GM21619 (cell line): ENCODE data around the gene SLC6A20.

ENCODE experiments used
- ATAC-seq: cut with Tn5 transposase; IDR thresholded peaks from one replicate; pipeline ENCODE4 v1.9.1; 2021; ENCODE audit not compliant: unreplicated experiment

The SLC6A20 gene

DNA sequence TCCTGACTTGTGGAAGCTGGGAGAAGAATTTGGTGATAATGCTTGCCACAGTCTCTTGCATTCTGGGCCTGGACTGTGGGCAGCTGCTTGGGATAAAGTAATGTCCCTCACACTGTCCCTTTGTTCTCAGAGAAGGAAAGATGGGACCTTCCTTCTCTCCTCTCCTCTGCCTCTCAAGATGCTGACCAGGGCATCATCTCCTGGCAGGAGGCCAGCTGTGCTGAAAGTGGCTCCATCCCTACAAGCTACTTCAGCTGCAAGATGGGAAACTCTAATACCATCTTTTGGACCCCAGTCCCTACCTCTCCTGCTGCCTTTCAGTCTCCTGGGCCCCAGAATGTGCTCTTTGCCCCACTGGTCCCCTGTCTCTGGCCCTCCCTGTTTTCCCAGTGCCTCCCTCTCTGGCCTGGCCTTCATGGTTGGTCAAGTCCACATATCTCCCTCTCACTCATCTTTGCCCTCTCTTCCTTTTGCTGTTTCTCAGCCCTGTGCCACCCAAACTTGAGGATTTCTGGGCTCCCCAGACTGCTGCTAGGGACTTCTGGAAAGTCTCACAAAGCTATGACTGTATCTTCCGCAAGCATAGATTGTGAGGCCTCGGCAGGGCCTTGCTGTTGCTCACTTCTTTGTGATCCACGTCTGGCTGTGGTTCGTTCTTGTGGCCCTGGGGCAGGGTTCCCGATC is 7.1 kb upstream of the SLC6A20 start:
- ATAC-seq = no peak

DNA sequence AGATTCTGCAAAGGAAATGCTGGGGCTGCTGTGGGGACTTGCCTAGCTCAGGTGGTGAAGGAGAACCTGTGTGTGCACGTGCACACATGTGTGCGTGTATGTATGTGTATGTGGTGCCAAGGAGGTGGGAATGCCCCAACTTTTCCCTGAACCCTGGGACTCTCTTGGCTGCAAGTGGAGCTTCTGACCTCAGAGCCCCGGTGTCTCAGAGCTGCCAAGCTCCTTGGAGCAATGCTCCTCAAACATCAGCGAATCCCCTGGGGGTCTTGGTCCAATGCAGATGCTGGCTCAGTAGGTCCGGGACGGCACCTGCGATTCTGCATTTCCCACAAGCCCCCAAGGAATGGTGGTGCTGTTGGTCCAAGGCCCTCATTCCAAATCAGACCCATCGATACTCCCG is 5.8 kb upstream of the SLC6A20 start:
- no peak for ATAC-seq

DNA sequence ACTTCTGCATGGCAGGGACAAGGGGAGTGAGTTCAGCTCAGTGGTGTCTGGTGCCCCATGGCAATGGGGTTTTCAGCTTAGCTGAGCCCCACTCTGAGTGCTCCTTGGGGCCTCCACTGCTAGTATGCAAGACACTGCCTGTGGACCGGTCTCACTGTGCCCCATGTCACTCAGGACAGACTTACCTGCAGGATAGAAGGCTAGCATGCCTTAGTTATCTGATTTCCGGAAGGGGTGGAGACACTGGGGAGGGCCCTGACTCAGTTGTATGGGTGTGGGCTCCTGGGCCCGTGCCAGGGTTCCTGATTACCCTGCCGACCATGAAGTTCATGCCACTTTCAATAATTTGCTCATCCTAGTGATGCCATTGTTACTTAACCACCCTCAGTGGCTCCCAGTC is 4.3 kb upstream of the SLC6A20 start:
- no peak for ATAC-seq

DNA sequence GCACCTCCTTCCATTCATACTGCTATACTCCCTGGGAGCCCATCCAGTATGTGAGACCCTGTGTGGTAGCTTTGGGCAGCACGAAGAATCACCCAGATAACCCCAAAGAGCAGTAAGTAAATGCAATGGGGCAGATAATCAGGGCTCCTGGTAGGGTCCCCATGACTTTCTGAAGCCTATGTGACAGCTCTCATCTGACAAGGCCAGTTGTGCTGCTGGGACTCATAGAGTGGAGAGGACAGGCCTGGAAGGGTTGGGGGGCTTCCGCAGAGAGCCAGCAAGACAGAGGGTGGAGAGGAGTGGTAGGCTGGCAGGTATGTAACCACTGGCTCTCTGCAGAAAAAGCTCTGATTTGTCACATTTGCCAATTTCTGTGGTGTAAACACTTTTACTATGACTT is 3.2 kb upstream of the SLC6A20 start:
- no peak for ATAC-seq

GRCh38 chr3:45798034-45798433 is 1.7 kb upstream of the SLC6A20 start:
- no peak for ATAC-seq

GRCh38 chr3:45796902-45797637 is 734 bp upstream of the SLC6A20 start:
- ATAC-seq = no peak

DNA sequence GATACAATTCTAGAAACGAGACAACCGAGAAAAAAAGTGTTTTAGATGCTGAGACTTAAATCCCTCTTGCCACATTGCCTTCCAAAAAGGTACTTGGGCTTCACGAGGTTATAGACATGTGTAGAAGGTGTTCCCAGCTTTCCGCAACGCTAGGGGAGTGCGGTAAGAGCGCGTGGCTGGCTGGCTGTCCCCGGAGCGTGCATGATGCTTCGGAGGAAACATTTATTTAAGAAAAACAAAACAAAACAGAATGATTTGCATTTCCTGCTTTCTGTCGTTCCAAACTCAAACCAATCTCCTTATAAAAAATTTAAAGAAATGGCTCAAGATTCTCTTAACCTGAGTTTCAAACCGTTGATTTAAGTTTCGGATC is 841 bp downstream of the SLC6A20 start:
- ATAC-seq = no peak

GRCh38 chr3:45794660-45795059 is 1.7 kb downstream of the SLC6A20 start:
- no peak for ATAC-seq

DNA sequence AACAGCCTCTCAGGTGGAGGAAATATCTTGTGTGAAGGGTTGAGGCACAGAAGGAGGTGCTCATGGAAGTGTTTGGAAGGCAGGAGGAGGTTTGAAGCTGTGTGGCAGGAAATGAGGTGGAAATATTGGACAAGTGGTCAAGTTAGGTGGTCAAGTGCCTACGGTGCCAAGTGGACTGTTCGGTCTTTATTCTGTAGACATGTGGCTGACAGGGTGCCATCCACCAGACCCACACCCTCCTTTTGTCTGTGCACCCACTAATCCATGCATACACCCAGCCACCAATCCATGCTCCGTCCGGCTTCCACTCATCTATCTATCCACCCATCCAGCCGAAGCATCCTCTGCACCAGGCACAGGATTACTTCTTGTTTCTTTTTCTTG is 2.2 kb downstream of the SLC6A20 start:
- ATAC-seq = no peak

DNA sequence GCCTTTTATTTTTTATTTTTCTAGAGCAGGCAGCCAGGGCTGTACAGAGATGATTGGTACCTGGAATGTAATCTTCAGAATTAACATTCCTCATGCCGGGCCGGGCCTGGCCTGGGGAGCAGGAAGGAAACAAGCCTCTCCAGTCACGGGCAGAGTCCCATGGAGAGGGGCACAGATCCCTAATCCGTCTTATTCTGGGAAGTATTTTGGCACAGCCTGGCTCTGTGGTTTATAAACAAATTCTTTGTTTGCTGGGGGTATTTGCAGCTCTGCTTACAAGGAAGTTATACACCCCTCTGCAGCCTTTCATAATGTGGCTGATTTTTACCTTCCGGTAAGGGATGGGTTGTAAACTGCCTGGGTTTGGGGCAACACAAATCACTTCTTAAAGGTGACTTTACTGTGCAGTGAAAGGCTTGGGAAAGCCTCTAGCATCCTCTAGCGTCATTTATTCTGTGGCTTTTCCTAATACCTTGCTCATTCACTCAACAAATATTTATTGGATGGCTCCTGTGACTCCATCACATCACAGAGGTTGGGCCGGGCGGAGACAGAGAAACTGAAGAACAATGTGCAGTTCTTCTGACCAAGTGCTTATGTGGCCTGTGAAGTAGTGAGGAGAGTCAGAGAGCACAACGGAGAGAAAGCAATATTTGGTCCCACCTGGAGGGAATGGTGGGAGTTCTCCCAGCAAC is 2.7 kb downstream of the SLC6A20 start:
- ATAC-seq = no peak

- no peak for ATAC-seq
Measured at GRCh38 chr3:45792516-45793172, 3.7 kb downstream of the SLC6A20 start.

GRCh38 chr3:45792036-45792435 is 4.3 kb downstream of the SLC6A20 start:
- ATAC-seq = no peak

DNA sequence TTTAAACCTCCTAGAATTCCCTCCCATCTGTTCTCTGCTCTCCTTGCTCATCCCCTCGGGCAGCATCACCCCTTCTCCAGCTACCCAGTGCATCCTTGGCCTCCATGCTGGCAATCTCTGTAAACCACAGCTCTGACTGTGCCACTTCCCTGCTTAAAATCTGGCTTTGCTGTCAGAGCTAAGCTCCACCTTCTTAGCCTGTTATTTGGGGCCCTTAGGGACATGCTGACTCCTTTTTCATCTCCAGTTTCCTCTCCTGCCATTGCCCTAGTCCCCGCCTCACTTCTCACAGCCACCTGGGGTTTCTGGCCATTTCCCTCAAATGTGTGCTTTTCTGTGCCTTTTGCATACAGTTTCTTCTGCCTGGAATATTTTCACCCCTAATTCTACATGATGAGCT is 5.7 kb downstream of the SLC6A20 start:
- no peak for ATAC-seq

- no peak for ATAC-seq
Measured at GRCh38 chr3:45789235-45789812, 7.0 kb downstream of the SLC6A20 start.

DNA sequence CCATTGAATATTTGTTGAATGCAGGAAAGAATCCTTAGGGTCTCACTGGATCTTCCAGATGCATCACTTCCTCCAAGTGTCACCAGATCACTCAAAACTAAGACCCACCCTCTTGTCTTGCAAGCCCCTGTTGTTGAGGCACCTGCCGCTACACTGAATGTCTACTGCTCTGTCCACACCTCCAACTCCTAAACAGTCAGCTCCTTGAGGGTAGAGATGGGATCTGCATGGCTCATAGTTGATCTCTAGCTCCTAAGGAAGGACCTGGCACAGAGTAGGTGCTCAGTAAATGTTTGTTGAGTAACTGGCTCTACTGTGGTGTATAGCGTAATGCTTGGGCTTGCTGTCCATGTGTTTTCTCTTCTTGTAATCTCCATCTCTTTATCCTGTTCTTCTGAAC is 8.8 kb downstream of the SLC6A20 start:
- no peak for ATAC-seq

DNA sequence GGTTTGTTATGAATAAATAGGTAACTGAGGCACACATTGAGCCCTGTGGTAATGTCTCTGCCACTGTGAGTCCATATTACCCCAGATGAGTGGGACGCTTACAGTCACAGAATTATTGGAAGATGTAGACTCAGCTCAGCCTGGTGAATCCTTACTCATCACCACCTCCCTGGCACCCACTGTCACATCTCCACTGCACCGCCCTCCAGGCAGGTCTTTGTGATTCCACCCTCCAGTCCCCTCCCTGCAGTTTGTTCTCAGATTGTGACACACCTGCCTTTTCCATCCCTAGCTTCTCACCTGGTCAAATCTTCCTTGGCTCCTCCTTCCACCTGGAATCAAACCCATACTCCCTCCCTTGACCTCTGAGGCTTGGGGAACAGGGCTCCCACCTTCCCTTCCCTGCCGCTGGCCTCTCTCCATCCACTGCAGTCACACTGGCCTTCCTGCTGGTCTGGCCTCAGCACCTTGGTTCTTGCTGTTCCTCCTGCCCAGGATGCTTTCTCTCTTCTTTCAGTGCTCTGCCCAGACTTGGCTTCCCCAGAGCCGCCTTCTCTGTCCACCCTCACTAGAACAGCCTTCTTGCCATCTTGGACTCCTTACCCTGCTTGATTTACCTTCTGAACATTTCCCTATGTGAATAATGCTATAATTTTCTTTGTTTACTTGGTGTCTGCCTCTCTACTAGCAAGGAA is 9.4 kb downstream of the SLC6A20 start:
- ATAC-seq = no peak

- no peak for ATAC-seq
Measured at GRCh38 chr3:45785605-45786150, 10.7 kb downstream of the SLC6A20 start.

- no peak for ATAC-seq
Measured at GRCh38 chr3:45783667-45784066, 12.7 kb downstream of the SLC6A20 start.

- ATAC-seq = no peak
Measured at GRCh38 chr3:45782381-45782780, 14.0 kb downstream of the SLC6A20 start.

GRCh38 chr3:45781841-45782240 is 14.5 kb downstream of the SLC6A20 start:
- no peak for ATAC-seq
